Psoas muscle (tissue), 8 donors: ENCODE results near the gene CEP350. TPM values are rescaled to one million over a fixed set of nuclear protein-coding genes. Genes with fewer than 3 reads are reported as not detected.

Experiments used
- ATAC-seq, 4 donors: fragments of 200-7000 bp; cut with Tn5 transposase; one replicate each; pipeline ENCODE4 v1.9.1; 2020; ENCODE audit warnings: moderate library complexity in 3 of 4, mild to moderate bottlenecking in 2 of 4
- DNase-seq, 2 donors: peaks; one replicate each; pipeline ENCODE4 v3.0.0-alpha.2; 2020
- H3K27ac ChIP-seq: fragments of 200-600 bp; one replicate; pipeline ENCODE4 v1.8.0; 2022
- H3K27me3 ChIP-seq, 3 donors: fragments of 200-600 bp in 1 of 3; one replicate each; pipeline versions ENCODE4 v1.6.1 to v1.8.0; 2013 to 2022; ENCODE audit warnings: low read length in 2 of 3, mild to moderate bottlenecking in 2 of 3, moderate library complexity in 1 of 3; ENCODE audit not compliant: insufficient read depth in 3 of 3
- H3K36me3 ChIP-seq, 2 donors: fragments of 200-600 bp in 1 of 2; one replicate each; pipeline versions ENCODE4 v1.6.1 to v1.8.0; 2013 to 2022; ENCODE audit warnings: low read depth in 1 of 2, mild to moderate bottlenecking in 1 of 2, moderate library complexity in 1 of 2; ENCODE audit not compliant: insufficient read depth in 1 of 2
- H3K4me1 ChIP-seq: fragments of 200-600 bp; one replicate; pipeline ENCODE4 v1.8.0; 2022
- H3K4me3 ChIP-seq: fragments of 200-600 bp; one replicate; pipeline ENCODE4 v1.8.0; 2022; ENCODE audit warnings: mild to moderate bottlenecking
- H3K9me3 ChIP-seq: fragments of 200-600 bp; one replicate; pipeline ENCODE4 v1.8.0; 2022
- WGBS, 3 donors: extraction: QIAGEN DNeasy Blood & Tissue Kit; methylation state at CpG; one replicate each; pipeline versions ENCODE4 v1.1.6 to v1.1.7; 2013; 5-methylcytosine and 5-hydroxymethylcytosine counted together
- intact Hi-C, 2 donors: fragments of 100-400 bp; cut with DNase I; formaldehyde crosslinking; loops; one replicate each; pipeline versions ENCODE4 v1.11.0 to v1.14.2; 2022
- polyA plus RNA-seq, 3 donors: library from polyadenylated mRNA; stranded (reverse); fragments of 200-250 nt; gene quantifications; one replicate each; pipeline ENCODE4 v1.2.3, GENCODE V29; 2013
- total RNA-seq, 4 donors: library from RNA; stranded (reverse); fragmentation: NEBNext Ultra II Directional in 2 of 4; extraction: Animal tissue kit (Norgen Biotek cat#: 25700) in 2 of 4; gene quantifications; one replicate each; pipeline versions ENCODE4 v1.2.1 to v1.2.4, GENCODE V29; 2021 to 2023
- TF ChIP-seq, protein P1 (sequence below): fragments of 200-600 bp; IDR thresholded peaks from one replicate; pipeline ENCODE4 v1.8.0; 2022; ENCODE audit warnings: antibody characterized with exemption
- donor health status: healthy with polysubstance abuse.
- donor health status: DM: no; HTN: no; CAD: no; lungs with moderate emphysema.
- donor health status: Bipolar disorder and iron deficiency.
- donor health status: healthy.
- donor health status: DM: yes; HTN: yes; CAD: no.
- donor health status: DM: no; HTN: no; CAD: no.
- donor health status: DM: no; HTN: no; CAD: no.
- donor health status: DM: yes; HTN: yes; CAD: no.

Gene CEP350
- total and polyA plus RNA-seq, 7 donors, result 5.1 to 65.3 (median 52.8) TPM

DNA sequence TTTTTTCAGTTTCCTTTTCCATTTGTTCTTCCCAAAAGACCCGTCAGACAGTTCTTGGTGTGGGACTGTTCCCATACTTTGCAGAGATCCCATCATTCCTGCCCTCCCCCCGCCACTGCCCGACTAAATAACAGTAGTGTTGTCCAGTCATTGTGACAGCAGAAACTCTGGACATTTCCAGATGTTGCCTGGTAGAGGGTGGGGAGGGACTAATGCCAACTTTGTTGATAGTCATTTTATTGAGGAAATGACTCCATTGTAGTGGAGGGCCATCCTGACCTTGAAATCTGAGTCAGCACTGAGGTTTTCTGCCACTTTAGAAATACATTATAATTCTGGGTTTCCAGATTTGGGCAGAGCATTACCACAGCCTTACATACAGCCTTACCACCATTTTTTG is 85.4 kb downstream of the CEP350 start:
- no peaks in the 10 kb centered on the region for H3K27me3 ChIP-seq
- DNase-seq (no peak), ATAC-seq (no peak)
- intact Hi-C loops, result no loop called here
- H3K36me3 ChIP-seq, result peaks cover 7 to 86% of the 10 kb centered on the region in 2 donors
- H3K4me1 ChIP-seq, result no peaks in the 10 kb centered on the region
- WGBS, 3 donors, result 83 to 89% (median 86%) methylated on average over 3 of the region's 3 CpGs
- no peak overlapping the region for H3K4me3 ChIP-seq
- TF ChIP-seq, protein P1, sequence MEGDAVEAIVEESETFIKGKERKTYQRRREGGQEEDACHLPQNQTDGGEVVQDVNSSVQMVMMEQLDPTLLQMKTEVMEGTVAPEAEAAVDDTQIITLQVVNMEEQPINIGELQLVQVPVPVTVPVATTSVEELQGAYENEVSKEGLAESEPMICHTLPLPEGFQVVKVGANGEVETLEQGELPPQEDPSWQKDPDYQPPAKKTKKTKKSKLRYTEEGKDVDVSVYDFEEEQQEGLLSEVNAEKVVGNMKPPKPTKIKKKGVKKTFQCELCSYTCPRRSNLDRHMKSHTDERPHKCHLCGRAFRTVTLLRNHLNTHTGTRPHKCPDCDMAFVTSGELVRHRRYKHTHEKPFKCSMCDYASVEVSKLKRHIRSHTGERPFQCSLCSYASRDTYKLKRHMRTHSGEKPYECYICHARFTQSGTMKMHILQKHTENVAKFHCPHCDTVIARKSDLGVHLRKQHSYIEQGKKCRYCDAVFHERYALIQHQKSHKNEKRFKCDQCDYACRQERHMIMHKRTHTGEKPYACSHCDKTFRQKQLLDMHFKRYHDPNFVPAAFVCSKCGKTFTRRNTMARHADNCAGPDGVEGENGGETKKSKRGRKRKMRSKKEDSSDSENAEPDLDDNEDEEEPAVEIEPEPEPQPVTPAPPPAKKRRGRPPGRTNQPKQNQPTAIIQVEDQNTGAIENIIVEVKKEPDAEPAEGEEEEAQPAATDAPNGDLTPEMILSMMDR, result no peak
- no peaks in the 10 kb centered on the region for H3K9me3 ChIP-seq
- H3K27ac ChIP-seq, result no peak overlapping the region

DNA sequence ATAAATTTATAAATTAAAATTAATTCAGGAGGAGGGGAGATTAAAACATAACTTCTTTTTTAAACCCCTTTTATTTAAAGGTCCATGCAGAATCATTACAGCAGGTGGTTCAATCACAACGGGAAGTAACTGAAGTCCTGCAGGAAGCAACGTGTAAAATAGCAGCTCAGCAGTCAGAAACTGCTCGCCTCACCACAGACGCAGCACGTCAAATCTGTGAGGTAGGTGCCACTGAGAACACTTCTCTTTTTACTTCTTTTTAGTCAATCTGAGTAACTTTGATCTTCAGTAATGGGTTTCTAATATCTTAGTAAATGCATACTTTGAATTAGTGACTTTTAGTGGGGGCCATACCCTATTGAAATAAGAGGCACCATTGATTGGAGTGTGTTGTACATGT is 87.0 kb downstream of the CEP350 start:
- TF ChIP-seq, protein P1, result no peak
- Histone ChIP-seq H3K36me3 (peaks cover 6 to 86% of the 10 kb centered on the region in 2 donors), H3K27me3 (no peaks in the 10 kb centered on the region), H3K4me1 (no peaks in the 10 kb centered on the region), H3K9me3 (no peaks in the 10 kb centered on the region), H3K4me3 (no peak overlapping the region), H3K27ac (no peak overlapping the region)
- 81 to 84% (median 82%) methylated on average over 5 of the region's 5 CpGs for WGBS, 3 donors
- ATAC-seq (no peak), DNase-seq (no peak)
- intact Hi-C loops, result no loop called here

DNA sequence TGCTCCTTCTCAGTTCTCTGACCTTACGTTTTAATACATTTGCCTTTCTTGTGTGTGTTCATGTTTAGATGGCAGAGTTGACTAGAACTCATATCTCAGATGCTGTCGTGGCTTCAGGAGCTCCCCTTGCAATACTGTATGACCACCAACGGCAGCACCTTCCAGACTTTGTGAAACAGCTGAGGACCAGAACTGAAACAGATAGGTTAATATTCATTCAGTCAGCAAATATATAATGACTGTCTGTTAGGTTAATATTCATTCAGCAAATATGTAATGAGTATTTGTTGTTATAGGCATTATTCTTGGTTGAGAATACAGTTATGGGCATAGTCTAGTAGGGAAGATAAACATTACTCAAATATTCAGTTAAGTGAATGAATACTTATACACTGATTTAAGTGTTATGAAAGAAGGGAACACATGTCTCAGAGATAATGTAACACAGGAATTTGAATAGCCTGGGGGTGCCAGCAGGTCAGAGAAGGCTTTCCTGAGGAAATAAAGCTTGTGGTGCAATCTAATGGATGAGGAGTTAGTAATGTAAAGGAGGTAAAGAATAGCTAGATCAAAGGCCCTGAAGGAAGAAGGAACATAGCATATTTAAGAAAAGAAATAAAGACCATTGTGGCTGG is 88.5 kb downstream of the CEP350 start:
- WGBS, 3 donors, result 87 to 93% (median 89%) methylated on average over 3 of the region's 3 CpGs
- no peaks in the 10 kb centered on the region for H3K9me3 ChIP-seq
- DNase-seq (no peak), ATAC-seq (no peak)
- peaks cover 6 to 86% of the 10 kb centered on the region in 2 donors for H3K36me3 ChIP-seq
- no peak overlapping the region for H3K27ac ChIP-seq
- intact Hi-C loops, result no loop called here
- H3K4me1 ChIP-seq, result no peaks in the 10 kb centered on the region
- TF ChIP-seq, protein P1, result no peak
- no peak overlapping the region for H3K4me3 ChIP-seq
- H3K27me3 ChIP-seq, result no peaks in the 10 kb centered on the region

DNA sequence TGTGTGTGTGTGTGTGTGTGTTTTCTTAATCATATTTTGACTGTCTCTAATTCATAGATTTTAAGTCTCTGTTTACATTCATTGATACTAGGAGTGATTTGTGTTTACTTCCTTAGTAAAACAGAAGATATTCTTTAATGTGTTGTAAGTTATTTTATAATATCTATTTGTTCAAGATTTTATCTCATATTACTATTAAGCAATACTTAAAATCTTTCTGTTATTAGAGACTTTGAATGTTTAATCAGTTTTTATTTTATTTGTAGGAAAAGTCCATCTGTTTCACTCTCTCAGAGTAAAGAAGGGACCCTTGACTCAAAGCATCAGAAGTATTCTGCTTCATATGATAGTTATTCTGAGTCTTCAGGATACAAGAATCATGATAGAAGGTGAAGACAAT is 89.2 kb downstream of the CEP350 start:
- Histone ChIP-seq H3K27me3 (no peaks in the 10 kb centered on the region), H3K27ac (no peak overlapping the region), H3K9me3 (no peaks in the 10 kb centered on the region), H3K4me1 (no peaks in the 10 kb centered on the region), H3K4me3 (no peak overlapping the region), H3K36me3 (peaks cover 6 to 86% of the 10 kb centered on the region in 2 donors)
- DNase-seq (no peak), ATAC-seq (no peak)
- TF ChIP-seq, protein P1, result no peak
- intact Hi-C loops, result no loop called here

DNA sequence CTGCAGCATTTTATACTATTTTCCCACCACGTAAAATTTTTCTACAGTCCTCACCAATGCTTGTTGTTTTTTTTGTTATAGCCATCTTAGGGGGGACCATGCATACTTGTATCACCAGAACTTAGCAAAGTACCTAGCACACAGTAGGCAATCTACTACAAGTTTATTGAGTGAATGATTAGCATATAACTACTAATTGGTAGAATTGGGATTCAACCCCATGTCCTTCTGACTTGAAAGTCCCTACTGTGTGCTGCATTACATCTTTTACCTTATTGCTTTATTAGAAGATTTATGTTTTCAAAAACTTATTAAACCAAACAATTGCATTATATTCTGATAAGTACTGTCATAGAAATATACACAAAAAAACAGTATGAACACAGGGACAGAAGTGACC is 92.1 kb downstream of the CEP350 start:
- Histone ChIP-seq H3K27ac (no peak overlapping the region), H3K4me1 (no peaks in the 10 kb centered on the region), H3K9me3 (no peaks in the 10 kb centered on the region), H3K4me3 (no peak overlapping the region), H3K27me3 (no peaks in the 10 kb centered on the region), H3K36me3 (peaks cover 4 to 96% of the 10 kb centered on the region in 2 donors)
- WGBS, 3 donors, result 92 to 98% (median 95%) methylated on average over 1 of the region's 1 CpG
- no peak for DNase-seq
- no peak for ATAC-seq
- intact Hi-C loops, result no loop called here
- TF ChIP-seq, protein P1, result no peak
